ENCODE data around the gene TMPRSS2. TPM values are rescaled to one million over a fixed set of nuclear protein-coding genes. Genes with fewer than 3 reads are reported as not detected.

The TMPRSS2 gene
- total RNA-seq, 4 donors from 2014 or later, result 12.2 to 50.5 (median 29.2) TPM

- peaks cover 11 to 100% (median 63%) of the 10 kb centered on the region in 3 donors for H3K36me3 ChIP-seq
- no peak overlapping the region for H3K4me3 ChIP-seq
- no peaks in the 10 kb centered on the region for H3K9me3 ChIP-seq
- 86 to 93% methylated on average over 2 of the region's 2 CpGs for WGBS, 2 donors
- no peak for DNase-seq
- no peaks in the 10 kb centered on the region for H3K27me3 ChIP-seq
- intact Hi-C loops (cut with DNase I), result no loop called here
- H3K4me1 ChIP-seq, result no peaks in the 10 kb centered on the region
- H3K27ac ChIP-seq, result no peak overlapping the region
- TF ChIP-seq POLR2A (IDR thresholded peaks at IDR 0.05) (no peak), CTCF (IDR thresholded peaks at IDR 0.05) (no peak)
Observed at GRCh38 chr21:41442481-41443186, 65.3 kb downstream of the TMPRSS2 start.

GRCh38 chr21:41441546-41441945, 66.4 kb downstream of the TMPRSS2 start:
- H3K27ac ChIP-seq, result no peak overlapping the region
- no peak for TF ChIP-seq POLR2A (IDR thresholded peaks at IDR 0.05)
- TF ChIP-seq CTCF (IDR thresholded peaks at IDR 0.05), result no peak
- no peaks in the 10 kb centered on the region for H3K27me3 ChIP-seq
- no peak for DNase-seq
- no peaks in the 10 kb centered on the region for H3K4me1 ChIP-seq
- H3K9me3 ChIP-seq, result no peaks in the 10 kb centered on the region
- peaks cover 11 to 100% (median 64%) of the 10 kb centered on the region in 3 donors for H3K36me3 ChIP-seq
- intact Hi-C loops (cut with DNase I), result no loop called here
- H3K4me3 ChIP-seq, result no peak overlapping the region
- WGBS, 2 donors, result 100% methylated on average over 1 to 2 of the region's 14 CpGs

GRCh38 chr21:41439248-41439647, 68.7 kb downstream of the TMPRSS2 start:
- no peak for DNase-seq
- no peak overlapping the region for H3K27ac ChIP-seq
- TF ChIP-seq POLR2A (IDR thresholded peaks at IDR 0.05) (no peak), CTCF (IDR thresholded peaks at IDR 0.05) (no peak)
- H3K36me3 ChIP-seq, result peaks cover 16 to 100% (median 70%) of the 10 kb centered on the region in 3 donors
- peaks cover 0 to 7% (median 6%) of the 10 kb centered on the region in 3 donors for H3K9me3 ChIP-seq
- H3K4me1 ChIP-seq, result no peaks in the 10 kb centered on the region
- no peaks in the 10 kb centered on the region for H3K27me3 ChIP-seq
- no peak overlapping the region for H3K4me3 ChIP-seq
- intact Hi-C loops (cut with DNase I), result no loop called here
- WGBS, 2 donors, result 78 to 87% methylated on average over 4 of the region's 4 CpGs

- TF ChIP-seq POLR2A (IDR thresholded peaks at IDR 0.05), result no peak
- no peak for TF ChIP-seq CTCF (IDR thresholded peaks at IDR 0.05)
- H3K27me3 ChIP-seq, result no peaks in the 10 kb centered on the region
- no peak overlapping the region for H3K27ac ChIP-seq
- intact Hi-C loops (cut with DNase I), result no loop called here
- H3K4me1 ChIP-seq, result no peaks in the 10 kb centered on the region
- H3K9me3 ChIP-seq, result peaks cover 0 to 11% (median 6%) of the 10 kb centered on the region in 3 donors
- DNase-seq, result no peak
- H3K4me3 ChIP-seq, result no peak overlapping the region
- H3K36me3 ChIP-seq, result peaks cover 11 to 100% (median 68%) of the 10 kb centered on the region in 3 donors
- WGBS, 2 donors, result 97% methylated on average over 11 to 13 of the region's 13 CpGs
Observed at GRCh38 chr21:41438425-41439113, 69.4 kb downstream of the TMPRSS2 start.

GRCh38 chr21:41437729-41438128, 70.2 kb downstream of the TMPRSS2 start:
- H3K27me3 ChIP-seq, result no peaks in the 10 kb centered on the region
- peaks cover 5 to 100% (median 67%) of the 10 kb centered on the region in 3 donors for H3K36me3 ChIP-seq
- no peaks in the 10 kb centered on the region for H3K4me1 ChIP-seq
- no peak overlapping the region for H3K4me3 ChIP-seq
- no peak for TF ChIP-seq POLR2A (IDR thresholded peaks at IDR 0.05)
- TF ChIP-seq CTCF (IDR thresholded peaks at IDR 0.05), result no peak
- no peak overlapping the region for H3K27ac ChIP-seq
- no peak for DNase-seq
- WGBS, 2 donors, result 18 to 40% methylated on average over 1 to 2 of the region's 2 CpGs
- peaks cover 0 to 11% (median 6%) of the 10 kb centered on the region in 3 donors for H3K9me3 ChIP-seq
- intact Hi-C loops (cut with DNase I), result no loop called here
